Inflammatory macrophage (primary cell): Measurements from ENCODE around the gene LRRC71.
A peak's percentile ranks its signal among the peaks of the same experiment; 100 is the strongest.

Source experiments
- DNase-seq, 2 donors: peaks; one replicate each; pipeline ENCODE4 v3.0.0-alpha.2; 2020 to 2022
- total RNA-seq, 18 experiments: gene quantifications; one replicate each; lab custom pipeline; 2026; ENCODE audit warnings: mixed read lengths in 6 of 18, inconsistent platforms in 2 of 18; lab: John Stamatoyannopoulos, UW

The LRRC71 gene
- 0 to 0.13 (median 0) reads per million in 18 experiments for total RNA-seq

DNA sequence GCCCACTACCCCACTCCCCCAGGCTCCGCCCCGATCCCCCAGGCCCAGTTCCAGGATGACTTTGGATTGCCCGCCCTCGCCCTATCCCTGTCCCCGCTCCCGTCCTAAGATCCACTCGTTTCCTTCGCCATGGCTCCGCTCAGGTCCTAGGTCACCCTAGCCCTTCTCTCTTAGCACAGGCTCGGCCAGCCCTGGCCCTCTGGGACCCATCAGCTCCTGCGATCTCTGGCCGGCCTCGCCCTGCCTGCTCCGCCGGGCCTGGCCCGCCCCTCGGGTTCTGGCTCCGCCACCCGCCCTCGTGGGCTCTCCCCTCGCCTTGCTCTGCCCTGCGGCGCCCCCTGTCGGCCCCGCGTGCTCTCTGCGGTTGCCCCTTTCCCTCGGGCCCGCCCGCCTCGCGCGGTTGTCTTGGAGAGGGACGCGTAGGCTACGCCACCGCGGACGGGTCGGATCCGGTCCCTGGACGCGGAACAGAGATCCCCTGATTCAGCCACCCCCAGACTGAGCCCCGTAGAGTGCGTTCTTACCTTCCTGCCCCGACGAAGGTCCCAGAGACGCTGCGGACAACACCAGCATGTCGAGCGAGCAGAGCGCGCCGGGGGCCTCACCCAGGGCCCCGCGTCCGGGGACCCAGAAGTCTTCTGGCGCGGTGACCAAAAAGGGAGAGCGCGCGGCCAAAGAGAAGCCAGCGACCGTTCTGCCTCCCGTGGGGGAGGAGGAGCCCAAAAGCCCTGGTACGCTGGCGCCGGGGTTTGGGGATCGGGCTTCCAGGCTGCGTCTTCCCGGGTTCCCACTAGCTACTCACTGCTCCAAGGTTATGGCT is at the start of gene LRRC71:
LRRC71 (plus strand) TSS at position 400 of the 820 bp plus-strand sequence; CDS start at position 572, 172 bp downstream.
- peak; percentile 75 to 78 for DNase-seq

- DNase-seq = no peak
These were observed 46.8 kb upstream of the LRRC71 start for GRCh38 chr1:156873659-156874058.

- no peak for DNase-seq
These were observed 46.3 kb upstream of the LRRC71 start for GRCh38 chr1:156874142-156874541.

DNA sequence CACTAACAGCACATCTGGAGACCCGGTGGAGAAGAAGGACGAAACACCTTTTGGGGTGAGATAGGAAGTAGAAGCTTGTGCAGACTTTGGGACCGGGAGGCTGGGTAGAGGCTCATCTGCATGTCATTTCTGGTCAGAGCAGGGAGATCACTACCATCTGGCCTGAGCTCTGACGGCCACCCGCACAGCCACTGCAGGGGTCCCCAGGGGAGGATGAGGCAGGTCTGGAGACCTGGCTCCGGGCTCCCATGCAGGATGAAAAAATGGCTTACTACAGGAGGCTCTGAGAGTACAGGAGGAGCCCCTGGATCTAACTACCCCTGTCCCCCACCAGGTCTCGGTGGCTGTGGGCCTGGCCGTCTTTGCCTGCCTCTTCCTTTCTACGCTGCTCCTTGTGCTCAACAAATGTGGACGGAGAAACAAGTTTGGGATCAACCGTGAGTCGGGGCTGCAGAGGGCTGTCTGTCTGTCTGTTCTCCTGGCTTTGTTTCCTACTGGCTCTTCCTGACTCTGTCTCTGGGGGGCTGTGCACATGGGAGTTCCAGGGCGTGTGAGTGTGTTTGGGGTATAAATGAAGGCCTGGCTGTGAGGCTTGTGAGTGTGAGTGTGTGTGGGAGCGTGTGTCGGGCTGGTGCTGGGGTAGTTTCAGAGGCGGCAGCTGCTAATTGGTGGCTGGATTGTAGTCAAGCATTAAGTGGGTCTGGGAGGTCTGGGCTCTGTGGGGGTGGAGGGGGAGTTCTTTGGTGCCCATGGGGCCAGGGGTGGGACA is 45.7 kb upstream of the LRRC71 start:
- DNase-seq = no peak

- DNase-seq = no peak
These were observed 45.2 kb upstream of the LRRC71 start for GRCh38 chr1:156875341-156875615.

DNA sequence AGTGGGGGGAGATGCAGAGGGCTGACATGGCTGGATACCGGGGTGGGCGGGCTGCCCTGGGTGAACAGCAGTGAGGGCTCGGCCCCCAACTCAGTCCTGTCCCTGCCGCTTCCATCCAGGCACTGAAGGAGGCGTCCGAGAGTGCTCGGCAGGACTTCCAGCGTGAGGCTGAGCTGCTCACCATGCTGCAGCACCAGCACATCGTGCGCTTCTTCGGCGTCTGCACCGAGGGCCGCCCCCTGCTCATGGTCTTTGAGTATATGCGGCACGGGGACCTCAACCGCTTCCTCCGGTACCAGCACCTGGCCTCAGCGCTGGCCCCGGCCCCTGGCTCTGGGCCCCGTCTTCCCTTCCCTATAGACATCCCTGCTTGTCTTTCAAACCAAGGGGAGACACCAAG is 44.2 kb upstream of the LRRC71 start:
- no peak for DNase-seq

DNA sequence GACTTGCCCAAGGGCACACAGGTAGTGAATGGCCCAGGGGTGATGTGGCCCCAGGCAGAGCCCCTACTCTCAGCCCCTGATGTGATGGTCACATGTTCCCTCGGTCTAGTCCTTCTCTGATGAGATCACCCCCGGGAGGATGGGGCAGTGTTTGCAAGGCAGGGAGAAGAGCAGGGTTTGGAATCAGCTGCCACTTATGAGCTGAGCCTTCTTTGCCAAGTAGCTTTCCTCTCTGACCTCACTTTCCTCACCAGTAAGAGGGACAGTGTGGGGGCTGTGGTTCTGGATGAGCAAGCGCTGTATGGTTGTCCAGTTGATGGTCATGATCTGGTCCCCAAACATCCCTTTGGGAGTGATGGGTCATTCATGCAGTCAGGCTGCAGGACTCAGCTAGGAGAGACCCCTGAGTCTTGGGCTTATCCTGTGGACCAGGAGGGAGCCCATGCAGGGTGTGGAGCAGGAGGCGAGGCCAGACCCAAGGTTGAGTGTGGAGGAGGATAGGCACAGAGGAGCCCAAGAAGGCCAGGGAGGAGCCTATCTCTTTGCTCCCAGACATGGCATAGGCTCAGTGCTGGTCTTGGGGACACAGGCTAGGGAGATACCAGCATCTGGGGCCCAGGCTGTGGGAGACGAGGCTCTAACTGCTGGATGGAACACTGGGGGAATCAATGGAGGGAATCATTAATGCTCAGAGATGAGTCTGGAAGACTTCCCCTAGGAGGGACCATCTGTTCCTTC is 42.8 kb upstream of the LRRC71 start:
- no peak for DNase-seq

DNA sequence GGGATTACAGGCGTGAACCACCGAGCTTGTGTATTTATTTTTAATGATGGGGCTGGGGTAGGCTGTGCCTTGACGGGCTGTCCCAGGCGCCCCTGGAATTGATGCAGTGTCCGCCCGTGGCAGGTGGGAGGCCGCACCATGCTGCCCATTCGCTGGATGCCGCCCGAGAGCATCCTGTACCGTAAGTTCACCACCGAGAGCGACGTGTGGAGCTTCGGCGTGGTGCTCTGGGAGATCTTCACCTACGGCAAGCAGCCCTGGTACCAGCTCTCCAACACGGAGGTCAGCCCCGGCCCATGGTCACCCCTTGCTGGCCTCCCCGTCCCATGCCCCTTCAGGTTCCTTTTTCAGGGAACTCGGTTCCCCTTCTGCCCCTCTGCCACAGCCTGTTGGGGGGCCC is 40.6 kb upstream of the LRRC71 start:
- no peak for DNase-seq

DNA sequence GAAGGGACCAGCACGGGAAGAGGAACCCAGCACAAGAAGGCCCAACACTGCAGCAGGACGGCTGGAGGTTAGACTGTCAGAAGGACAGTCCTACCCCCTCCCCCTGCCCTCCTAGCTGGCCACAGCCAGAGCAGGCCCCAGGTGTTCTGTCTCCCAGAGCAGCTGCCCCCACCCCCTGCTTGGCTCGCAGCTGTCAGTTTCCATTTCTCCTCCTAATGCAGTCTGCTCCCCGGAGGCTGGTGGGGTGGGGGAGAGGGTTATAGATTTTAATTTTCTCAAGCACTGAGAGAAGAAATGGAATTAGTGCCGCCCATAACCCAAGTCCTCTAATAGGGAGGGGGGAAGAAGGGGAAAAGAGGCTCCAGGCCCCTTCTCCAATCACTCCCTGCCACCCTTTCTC is 40.0 kb upstream of the LRRC71 start:
- no peak for DNase-seq

DNA sequence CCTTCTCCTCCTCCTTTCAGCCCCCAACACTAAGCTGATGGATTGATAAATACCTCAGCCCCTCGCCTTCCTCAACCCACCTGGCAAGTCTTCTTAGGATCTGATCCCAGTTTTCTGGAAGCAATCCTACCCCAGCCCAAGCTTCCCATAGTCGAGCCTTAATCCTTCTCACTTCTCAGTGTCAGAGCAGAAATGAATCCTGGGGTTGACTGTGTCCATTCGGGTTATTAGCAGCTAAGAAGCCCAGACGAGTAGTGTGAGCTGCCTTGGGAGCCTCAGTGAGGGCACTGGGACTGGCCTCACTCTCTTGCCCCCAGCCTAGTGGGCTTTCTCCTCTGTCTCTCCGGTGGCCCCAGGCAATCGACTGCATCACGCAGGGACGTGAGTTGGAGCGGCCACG is 39.3 kb upstream of the LRRC71 start:
- no peak for DNase-seq

GRCh38 chr1:156881663-156882062 is 38.8 kb upstream of the LRRC71 start:
- no peak for DNase-seq

- DNase-seq = no peak
These were observed 37.9 kb upstream of the LRRC71 start for GRCh38 chr1:156882543-156882942.

- DNase-seq = no peak
These were observed 36.5 kb upstream of the LRRC71 start for GRCh38 chr1:156883919-156884318.

- DNase-seq = no peak
These were observed 35.8 kb upstream of the LRRC71 start for GRCh38 chr1:156884560-156885184.

DNA sequence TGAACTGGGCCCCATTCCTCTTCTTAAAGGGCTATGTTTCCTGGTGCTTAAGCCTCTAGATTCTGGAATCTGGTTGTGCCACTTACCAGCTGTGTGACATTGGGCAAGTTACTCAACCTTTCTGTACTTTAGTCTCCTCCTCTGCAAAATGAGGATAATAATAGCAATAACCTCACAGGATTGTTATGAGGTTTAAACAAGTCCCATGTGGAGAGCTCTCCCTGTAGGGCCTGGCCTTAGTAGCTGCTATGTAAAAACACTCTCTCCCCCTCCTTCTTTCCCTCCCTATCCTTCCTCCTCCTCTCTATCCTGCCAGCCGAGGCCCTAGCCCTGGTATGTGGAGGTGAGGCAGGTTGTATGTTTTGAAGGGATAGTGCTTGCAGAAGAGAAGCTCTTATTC is 35.1 kb upstream of the LRRC71 start:
- no peak for DNase-seq

GRCh38 chr1:156885880-156886355 is 34.5 kb upstream of the LRRC71 start:
- no peak for DNase-seq

DNA sequence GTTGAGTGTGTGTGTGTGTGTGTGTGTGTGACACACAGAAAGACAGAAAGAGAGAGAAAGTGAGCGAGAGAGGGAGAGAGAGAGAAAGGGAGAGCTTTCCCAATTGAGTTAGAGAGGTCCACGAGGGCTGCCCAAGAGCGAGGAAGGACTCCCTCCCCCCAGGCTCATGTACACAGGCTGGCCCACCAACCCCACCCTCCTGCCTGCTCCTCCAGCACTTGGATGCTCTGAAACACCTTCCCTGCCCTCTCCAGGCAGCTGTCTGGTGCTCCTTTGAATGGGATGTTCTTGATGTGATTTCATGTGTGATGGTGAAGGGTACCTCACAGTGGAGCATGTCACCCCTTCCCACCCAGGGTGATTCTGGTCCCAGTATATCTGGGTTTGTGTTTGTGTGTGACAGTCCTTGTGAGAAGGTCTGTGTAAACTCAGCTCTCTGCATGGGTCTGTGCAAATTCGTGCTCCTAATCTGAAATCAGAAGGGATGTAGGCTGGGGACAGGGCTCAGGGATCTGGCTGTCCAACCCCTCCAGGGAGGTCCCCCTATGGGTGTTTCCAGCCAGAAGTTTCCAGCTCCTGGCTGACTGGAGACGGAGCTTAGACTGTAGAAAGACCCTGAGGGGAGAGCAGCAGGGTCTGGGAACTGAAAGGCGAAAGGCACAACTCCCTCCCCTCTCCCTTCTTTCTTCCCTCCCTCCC is 33.7 kb upstream of the LRRC71 start:
- no peak for DNase-seq

- no peak for DNase-seq
These were observed 33.1 kb upstream of the LRRC71 start for GRCh38 chr1:156887317-156887716.

GRCh38 chr1:156887734-156888133 is 32.7 kb upstream of the LRRC71 start:
- DNase-seq = no peak

DNA sequence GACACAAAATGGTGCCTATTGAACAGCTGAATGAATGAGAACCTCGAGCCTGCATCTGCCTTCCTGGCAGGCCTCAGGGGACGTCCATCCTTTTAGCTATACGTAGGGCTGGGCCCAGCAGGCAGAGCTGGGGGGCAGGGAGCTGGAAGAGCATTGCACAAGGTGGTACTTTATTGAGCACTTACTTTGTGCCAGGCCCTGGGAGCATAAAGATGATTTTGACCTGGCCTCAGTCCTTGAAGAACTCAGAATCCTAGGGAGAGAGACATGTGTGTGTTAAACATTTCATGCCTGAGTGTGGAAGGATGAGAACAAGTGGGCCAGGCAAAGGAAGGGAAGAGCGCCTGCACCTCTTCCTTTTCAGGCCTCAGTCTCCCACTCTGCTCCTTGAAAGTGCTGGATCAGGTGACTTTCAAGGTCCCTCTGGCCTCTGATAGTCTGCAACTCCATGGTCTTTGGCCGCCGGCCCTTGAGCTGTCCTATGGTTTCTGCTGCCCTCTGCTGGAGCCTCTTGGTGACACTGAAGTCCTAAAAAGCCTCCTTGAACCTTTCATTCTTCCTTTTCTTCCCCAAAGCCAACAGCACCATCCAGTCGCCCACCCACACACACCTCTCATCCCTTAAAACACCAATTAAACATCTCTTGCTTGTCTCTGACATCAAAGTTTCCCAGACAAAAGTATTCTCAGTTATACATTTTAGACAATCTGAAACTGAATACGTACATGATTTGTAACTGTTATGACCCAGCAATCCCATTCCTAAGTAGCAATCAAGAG is 30.4 kb upstream of the LRRC71 start:
- peak; percentile 64 to 77 for DNase-seq
